Neural crest cell (in vitro differentiated cells): ENCODE data around the gene SWT1. TPM values are rescaled to one million over a fixed set of nuclear protein-coding genes. Genes with fewer than 3 reads are reported as not detected.
"Not testable (repeated sequence)": the region's sequence is repeated elsewhere in the genome, so short reads cannot be mapped to it uniquely, and the experiment has no call there.

Source experiments
- DNase-seq: peaks from one replicate; pipeline ENCODE4 v3.0.0; 2021; ENCODE audit warnings: low read depth, mixed read lengths, low spot score
- H3K27ac Mint-ChIP-seq: one replicate; pipeline ENCODE4 v1.8.0; 2021; ENCODE audit warnings: mild to moderate bottlenecking, mixed read lengths; ENCODE audit not compliant: unreplicated experiment
- H3K27me3 Mint-ChIP-seq: 2 replicates; pipeline ENCODE4 v1.8.0; 2021; ENCODE audit warnings: low read depth, mild to moderate bottlenecking, mixed read lengths
- H3K36me3 Mint-ChIP-seq: 2 replicates; pipeline ENCODE4 v1.8.0; 2021; ENCODE audit warnings: low read depth, mild to moderate bottlenecking, mixed read lengths
- H3K4me1 Mint-ChIP-seq: 2 replicates; pipeline ENCODE4 v1.8.0; 2021; ENCODE audit warnings: mixed read lengths
- H3K4me3 Mint-ChIP-seq: one replicate; pipeline ENCODE4 v1.8.0; 2021; ENCODE audit warnings: mild to moderate bottlenecking, mixed read lengths
- H3K9me3 Mint-ChIP-seq: 2 replicates; pipeline ENCODE4 v1.8.0; 2021; ENCODE audit warnings: mixed read lengths
- CTCF ChIP-seq: fragments of 200-600 bp; sonication (generic); conservative IDR thresholded peaks from 2 replicates; pipeline ENCODE4 v1.5.0; 2021; ENCODE audit warnings: antibody characterized with exemption, mild to moderate bottlenecking
- total RNA-seq: library from RNA; stranded (reverse); gene quantifications from 2 replicates; pipeline ENCODE4 v1.2.1, GENCODE V29; 2021

Gene SWT1
- total RNA-seq, 1 donor from 2014 or later = 5.8 TPM

DNA sequence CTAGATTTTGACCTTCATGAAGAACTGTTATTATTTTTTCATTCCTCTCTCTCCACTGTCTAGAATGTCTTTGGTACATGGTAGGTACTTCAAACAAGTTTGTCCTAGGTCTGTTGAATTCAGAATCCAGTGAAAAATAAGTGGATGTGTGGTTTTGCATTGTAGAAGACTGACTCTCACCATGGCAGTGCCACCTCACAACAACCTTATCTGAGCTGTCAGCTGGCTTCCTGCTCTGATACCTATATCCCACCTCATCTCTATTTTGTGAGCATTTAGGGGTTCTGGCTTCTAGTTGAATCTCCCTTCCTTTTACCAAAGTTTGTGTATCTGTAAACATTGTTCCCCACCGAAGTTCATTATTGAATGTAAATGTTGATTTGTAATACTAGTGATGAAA, 9.1 kb downstream of the SWT1 start:
- no peak for TF ChIP-seq CTCF
- Mint-ChIP-seq H3K4me3 (no peak overlapping the region), H3K27ac (no peak overlapping the region), H3K4me1 (peaks cover 5% of the 10 kb centered on the region), H3K27me3 (no peaks in the 10 kb centered on the region), H3K36me3 (no peaks in the 10 kb centered on the region), H3K9me3 (no peaks in the 10 kb centered on the region)
- no peak for DNase-seq

- Mint-ChIP-seq H3K36me3 (no peaks in the 10 kb centered on the region), H3K9me3 (no peaks in the 10 kb centered on the region), H3K27ac (peak overlapping the region; percentile 87), H3K4me1 (peaks cover 5% of the 10 kb centered on the region), H3K4me3 (peak overlapping the region; percentile 54), H3K27me3 (no peaks in the 10 kb centered on the region)
- peak; percentile 83 for TF ChIP-seq CTCF
- peak; percentile 43 for DNase-seq
These were observed 13.4 kb downstream of the SWT1 start for GRCh38 chr1:185170291-185170848.

DNA sequence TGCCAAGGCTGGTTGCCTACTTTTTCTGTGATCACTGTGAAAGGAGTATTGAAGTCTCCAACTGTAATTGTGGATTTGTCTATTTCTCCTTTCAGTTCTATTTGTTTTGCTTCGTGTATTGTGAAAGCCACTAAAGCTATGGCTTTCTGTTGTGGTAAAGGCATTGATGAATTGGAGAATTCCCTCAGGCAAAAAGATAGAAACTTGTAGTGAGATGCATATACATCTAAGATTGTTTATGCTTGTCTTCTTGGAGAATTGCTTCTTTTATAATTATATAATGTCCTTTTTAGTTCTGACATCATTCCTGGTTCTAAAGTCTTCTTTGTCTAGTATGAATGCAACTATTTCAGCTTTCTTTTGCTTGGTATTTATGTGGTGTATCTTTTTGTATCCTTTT, 36.8 kb downstream of the SWT1 start:
- Mint-ChIP-seq H3K9me3 (peaks cover 5% of the 10 kb centered on the region), H3K27me3 (no peaks in the 10 kb centered on the region), H3K4me3 (no peak overlapping the region), H3K36me3 (peaks cover 30% of the 10 kb centered on the region), H3K4me1 (peaks cover 5% of the 10 kb centered on the region), H3K27ac (no peak overlapping the region)
- no peak for TF ChIP-seq CTCF
- DNase-seq = no peak

GRCh38 chr1:185198712-185199111, 41.7 kb downstream of the SWT1 start:
- H3K27me3 Mint-ChIP-seq, H3K27ac Mint-ChIP-seq, H3K4me3 Mint-ChIP-seq, H3K4me1 Mint-ChIP-seq, DNase-seq: not testable (repeated sequence)
- peaks cover 11% of the 10 kb centered on the region for H3K9me3 Mint-ChIP-seq
- peaks cover 45% of the 10 kb centered on the region for H3K36me3 Mint-ChIP-seq

GRCh38 chr1:185200889-185201288, 43.9 kb downstream of the SWT1 start:
- DNase-seq = no peak
- H3K4me3 Mint-ChIP-seq = no peak overlapping the region
- no peaks in the 10 kb centered on the region for H3K27me3 Mint-ChIP-seq
- H3K36me3 Mint-ChIP-seq = peaks cover 38% of the 10 kb centered on the region
- no peak for TF ChIP-seq CTCF
- H3K9me3 Mint-ChIP-seq = peaks cover 11% of the 10 kb centered on the region
- H3K4me1 Mint-ChIP-seq = no peaks in the 10 kb centered on the region
- H3K27ac Mint-ChIP-seq = no peak overlapping the region

- Mint-ChIP-seq H3K36me3 (peaks cover 19% of the 10 kb centered on the region), H3K27ac (no peak overlapping the region), H3K9me3 (peaks cover 9% of the 10 kb centered on the region), H3K27me3 (no peaks in the 10 kb centered on the region), H3K4me3 (no peak overlapping the region), H3K4me1 (no peaks in the 10 kb centered on the region)
- DNase-seq = no peak
- no peak for TF ChIP-seq CTCF
These were observed 50.2 kb downstream of the SWT1 start for GRCh38 chr1:185207170-185207569.
